Ectodermal cell (in vitro differentiated cells): ENCODE results near the gene HAND2.

Experiments
- H3K27ac ChIP-seq: 2 replicates; pipeline ENCODE4 v1.7.0; 2013; ENCODE audit warnings: mild to moderate bottlenecking, low read depth, low read length; ENCODE audit not compliant: insufficient read depth, poor library complexity, severe bottlenecking
- H3K27me3 ChIP-seq: 2 replicates; pipeline ENCODE4 v1.7.0; 2013; ENCODE audit warnings: mild to moderate bottlenecking, low read length; ENCODE audit not compliant: insufficient read depth, control insufficient read depth, poor library complexity, severe bottlenecking
- H3K36me3 ChIP-seq: one replicate; pipeline ENCODE4 v1.7.0; 2013; ENCODE audit warnings: low read length; ENCODE audit not compliant: control insufficient read depth, insufficient read depth
- H3K4me1 ChIP-seq: one replicate; pipeline ENCODE4 v1.7.0; 2013; ENCODE audit warnings: low read length; ENCODE audit not compliant: control insufficient read depth, insufficient read depth
- H3K4me3 ChIP-seq: 2 replicates; pipeline ENCODE4 v1.7.0; 2013; ENCODE audit warnings: low read depth, low read length, control low read depth; ENCODE audit not compliant: insufficient read depth
- H3K9me3 ChIP-seq: 2 replicates; pipeline ENCODE4 v1.7.0; 2013; ENCODE audit warnings: mild to moderate bottlenecking, low read length, moderate library complexity; ENCODE audit not compliant: control insufficient read depth
- WGBS, 2 experiments: methylation state at CpG; one replicate each; pipeline ENCODE4 v1.1.7; 2013; ENCODE audit warnings: missing lambda C conversion rate in 2 of 2; 5-methylcytosine and 5-hydroxymethylcytosine counted together

HAND2 gene

DNA sequence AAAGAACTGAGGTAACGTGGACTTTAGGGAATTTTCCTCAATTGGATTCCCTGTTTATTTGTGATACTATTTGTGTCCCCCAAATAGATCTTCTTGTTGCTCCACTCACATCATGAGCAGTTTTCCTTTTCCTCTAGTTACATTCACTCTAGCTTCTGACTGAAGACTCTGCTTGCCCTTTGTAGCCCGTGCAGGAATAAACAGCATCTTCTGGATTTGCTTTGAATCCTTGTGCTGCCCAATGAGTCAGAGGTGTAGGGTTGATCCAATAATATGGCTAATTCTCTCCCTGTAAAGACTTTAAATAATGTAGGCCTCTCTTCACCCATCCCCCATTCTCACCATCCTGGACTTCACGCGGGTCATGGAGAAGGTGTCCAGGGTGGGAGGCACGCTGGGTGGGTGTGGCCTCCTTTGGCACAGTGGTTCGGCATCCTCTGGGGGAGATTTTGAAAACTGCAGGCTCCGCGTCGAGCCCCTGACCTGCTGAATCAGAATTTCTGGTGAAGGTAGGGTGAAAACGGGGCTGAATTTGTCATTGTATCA is 9.0 kb downstream of the HAND2 start:
- 9 to 11% methylated on average over 10 of the region's 10 CpGs for whole genome bisulfite sequencing, 2 experiments
- no peak overlapping the region for H3K27ac ChIP-seq

DNA sequence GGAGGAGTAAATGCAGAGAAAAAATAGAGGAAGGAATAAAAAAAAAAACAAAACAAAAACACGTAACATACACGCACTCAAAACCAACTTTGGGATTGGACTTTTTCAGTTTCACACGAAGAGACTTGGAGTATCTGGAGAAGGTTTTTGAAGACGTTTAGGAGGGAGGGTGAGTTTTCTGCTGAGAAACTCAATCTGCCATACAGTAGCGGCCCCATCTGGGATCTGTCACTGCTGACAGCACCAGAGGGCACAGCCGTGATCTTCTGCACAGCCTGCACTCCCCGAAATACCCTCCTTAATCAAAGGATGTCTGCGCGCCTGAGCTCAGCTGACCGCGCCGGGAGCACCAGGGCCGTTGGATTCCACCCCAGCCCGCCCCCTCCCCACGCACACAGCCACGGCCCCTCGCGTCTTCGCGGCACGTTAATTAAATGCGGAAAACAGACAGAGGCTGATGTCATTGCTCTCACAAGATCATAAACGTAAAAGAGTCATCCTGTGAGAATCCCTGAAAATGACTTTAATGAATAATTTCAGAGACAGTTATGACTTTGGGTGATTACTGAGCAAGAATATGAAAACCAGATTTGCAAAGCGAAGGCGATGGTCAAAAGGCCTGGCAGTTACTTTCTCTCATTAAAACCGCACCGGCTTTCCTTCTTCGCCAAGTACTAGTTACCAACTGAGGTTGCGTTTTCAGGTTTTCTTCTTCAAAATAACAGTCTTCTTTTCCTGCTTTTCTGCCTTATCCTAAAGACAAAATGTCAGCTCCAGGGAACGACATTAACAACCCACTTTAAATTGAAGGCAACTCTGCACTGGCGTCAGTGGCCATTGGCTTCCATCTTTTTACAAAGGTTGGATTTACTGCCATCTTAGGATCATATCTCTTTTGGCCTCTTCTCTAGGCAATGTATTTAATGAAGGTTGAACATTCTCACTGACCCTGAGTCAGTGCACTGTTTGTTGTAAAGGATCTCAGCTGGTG is 10.6 kb downstream of the HAND2 start:
- no peak overlapping the region for H3K4me3 ChIP-seq
- H3K9me3 ChIP-seq = no peaks in the 10 kb centered on the region
- H3K36me3 ChIP-seq = no peaks in the 10 kb centered on the region

More for the DNA sequence above, 9.0 kb downstream of the HAND2 start:
- H3K4me3 ChIP-seq = no peak overlapping the region
- H3K27me3 ChIP-seq = peaks cover 100% of the 10 kb centered on the region
- H3K36me3 ChIP-seq = no peaks in the 10 kb centered on the region
- H3K9me3 ChIP-seq = no peaks in the 10 kb centered on the region
- H3K4me1 ChIP-seq = peaks cover 20% of the 10 kb centered on the region

DNA sequence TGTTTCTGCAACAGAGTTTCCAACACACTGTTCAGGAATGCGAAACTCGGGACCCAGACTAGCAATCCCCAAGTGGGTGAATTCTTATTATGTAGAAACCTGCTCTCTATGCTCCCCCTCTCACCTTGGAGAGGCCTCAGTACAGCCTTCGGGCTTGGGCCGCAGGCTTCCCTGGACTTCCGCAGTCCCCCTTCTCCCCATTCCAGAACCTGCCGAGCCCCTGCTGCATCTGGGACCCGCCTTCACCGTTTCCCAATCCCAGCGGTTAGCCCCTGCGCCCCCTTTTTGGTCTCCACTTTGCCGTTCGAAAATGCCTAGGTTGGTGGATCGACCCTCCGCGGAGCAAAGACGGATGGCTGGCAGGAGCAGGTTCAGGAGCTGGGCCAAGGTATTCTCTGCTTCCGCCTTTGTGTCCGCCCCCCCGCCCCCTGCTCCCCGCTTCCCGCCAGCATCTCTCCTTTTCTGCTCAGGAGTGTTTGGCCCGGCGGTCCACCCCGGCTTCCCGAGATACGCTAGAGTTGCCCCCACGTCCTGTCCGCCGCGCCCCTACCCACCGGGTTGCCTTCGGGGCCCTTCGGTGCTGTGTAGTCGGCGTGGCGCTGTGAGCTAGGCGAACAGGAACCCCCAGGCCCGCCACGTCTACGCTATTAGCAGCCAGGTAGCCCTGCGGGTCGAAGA is 11.5 kb downstream of the HAND2 start:
- H3K27me3 ChIP-seq = peaks cover 100% of the 10 kb centered on the region
- H3K27ac ChIP-seq = no peak overlapping the region
- peaks cover 20% of the 10 kb centered on the region for H3K4me1 ChIP-seq
- H3K36me3 ChIP-seq = no peaks in the 10 kb centered on the region
- H3K9me3 ChIP-seq = no peaks in the 10 kb centered on the region
- WGBS, 2 experiments = 1% methylated on average over 42 of the region's 42 CpGs
- no peak overlapping the region for H3K4me3 ChIP-seq

More for the DNA sequence above, 10.6 kb downstream of the HAND2 start:
- 5 to 6% methylated on average over 27 to 31 of the region's 31 CpGs for WGBS, 2 experiments
- Histone ChIP-seq H3K4me1 (peaks cover 20% of the 10 kb centered on the region), H3K27me3 (peaks cover 100% of the 10 kb centered on the region), H3K27ac (no peak overlapping the region)

DNA sequence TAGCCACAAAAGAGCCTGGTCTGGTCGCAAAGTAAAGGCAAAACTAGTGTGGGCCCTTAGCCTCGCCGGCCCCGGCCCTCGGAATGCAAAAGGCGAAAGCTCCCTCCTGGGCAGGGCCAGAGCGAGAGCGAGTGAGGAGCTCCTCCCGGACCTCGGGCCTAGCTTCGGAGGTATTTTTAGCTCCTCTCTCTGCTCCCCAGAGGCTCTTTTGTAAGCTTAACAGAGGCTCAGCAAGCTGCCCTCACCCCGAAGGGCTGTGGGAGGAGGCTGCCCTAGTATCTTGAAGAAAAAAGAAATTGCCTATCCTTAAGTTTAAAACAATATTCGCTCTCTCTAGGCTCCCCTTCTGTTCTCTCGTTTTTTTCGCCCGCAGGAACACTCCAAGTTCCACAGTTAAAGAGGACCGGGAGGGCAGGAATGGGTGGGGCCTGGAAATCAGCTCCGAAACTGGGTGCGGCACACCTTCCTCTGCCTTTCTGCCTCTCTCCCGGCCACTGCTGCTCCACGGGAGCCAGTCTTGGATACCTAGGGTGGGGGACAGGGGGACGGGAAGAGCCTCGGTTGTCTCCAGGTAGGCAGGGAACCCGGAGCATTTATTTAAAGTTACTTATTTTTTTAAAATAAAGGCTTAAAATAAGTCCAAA is 12.1 kb downstream of the HAND2 start:
- H3K27ac ChIP-seq = no peak overlapping the region
- H3K4me1 ChIP-seq = peaks cover 20% of the 10 kb centered on the region
- no peaks in the 10 kb centered on the region for H3K9me3 ChIP-seq
- H3K36me3 ChIP-seq = no peaks in the 10 kb centered on the region
- H3K4me3 ChIP-seq = no peak overlapping the region
- 1% methylated on average over 21 to 23 of the region's 24 CpGs for WGBS, 2 experiments
- H3K27me3 ChIP-seq = peaks cover 100% of the 10 kb centered on the region

DNA sequence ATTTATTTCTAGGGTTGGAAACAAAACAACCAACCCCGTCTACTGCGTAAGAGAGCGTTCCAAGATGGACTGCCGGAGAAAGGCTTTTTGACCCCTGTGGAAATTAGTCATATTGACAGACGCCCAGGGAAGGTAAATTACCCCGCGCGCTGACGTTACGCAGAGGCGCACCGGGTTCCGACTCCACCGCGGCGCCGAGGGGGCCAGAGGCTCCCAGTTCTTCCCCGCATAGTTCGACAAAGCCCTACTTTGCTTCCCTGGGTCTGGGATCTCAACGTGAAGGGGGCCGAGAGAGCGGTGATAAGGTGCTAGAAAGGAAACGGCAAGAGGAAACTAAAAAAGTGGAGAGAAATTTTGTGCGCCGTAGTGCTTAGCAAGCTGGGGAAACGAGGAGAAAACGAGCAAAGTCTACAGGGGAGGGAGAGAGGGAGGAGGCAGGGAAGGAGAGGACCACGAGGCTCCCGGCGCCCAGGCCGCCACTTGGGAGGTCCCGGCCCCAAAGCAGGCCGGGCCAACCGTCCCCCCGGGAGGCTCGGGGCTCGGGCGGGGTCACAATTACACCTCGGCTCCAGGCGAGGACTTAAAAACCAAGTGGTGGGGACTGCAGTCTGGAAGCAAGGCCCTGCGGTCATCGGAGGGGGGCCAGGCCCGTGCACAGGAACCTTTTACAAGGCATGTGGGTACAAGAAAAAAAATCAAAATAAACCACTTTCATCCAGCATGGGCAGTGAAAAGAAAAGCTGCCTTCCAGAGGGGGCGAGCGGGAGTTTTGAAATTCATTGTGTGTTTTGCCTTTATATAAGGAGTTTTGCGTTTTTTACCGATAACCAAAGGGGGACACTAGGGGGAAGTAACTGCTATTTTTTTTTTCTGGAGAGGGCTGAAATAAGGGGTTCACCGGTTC is 13.2 kb downstream of the HAND2 start:
- WGBS, 2 experiments = 1% methylated on average over 48 of the region's 48 CpGs
- Histone ChIP-seq H3K36me3 (no peaks in the 10 kb centered on the region), H3K27me3 (peaks cover 100% of the 10 kb centered on the region), H3K27ac (no peak overlapping the region), H3K4me1 (peaks cover 15% of the 10 kb centered on the region), H3K9me3 (no peaks in the 10 kb centered on the region), H3K4me3 (no peak overlapping the region)

DNA sequence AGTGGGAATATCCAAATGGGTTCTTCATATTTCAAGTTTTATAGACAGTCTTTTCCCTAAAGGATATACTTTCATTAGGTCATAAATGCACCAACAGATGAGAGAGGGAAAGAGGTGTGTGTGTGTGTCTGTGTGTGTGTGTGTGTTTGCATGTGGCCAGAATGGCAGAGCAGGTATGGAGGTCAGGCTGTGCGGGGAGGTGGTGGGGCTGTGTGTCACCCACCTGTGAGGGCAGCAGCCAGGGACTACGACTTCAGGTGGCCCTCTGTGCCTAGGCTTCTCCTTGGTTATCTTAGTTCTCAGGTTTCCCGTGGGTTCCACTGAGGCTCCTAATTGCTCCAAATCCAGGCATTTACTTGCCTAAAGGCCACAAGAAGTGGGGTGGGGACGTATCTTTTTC is 14.6 kb downstream of the HAND2 start:
- Histone ChIP-seq H3K36me3 (no peaks in the 10 kb centered on the region), H3K4me1 (peaks cover 10% of the 10 kb centered on the region), H3K27ac (no peak overlapping the region), H3K9me3 (no peaks in the 10 kb centered on the region), H3K4me3 (no peak overlapping the region), H3K27me3 (peaks cover 100% of the 10 kb centered on the region)
- 14 to 18% methylated on average over 4 of the region's 4 CpGs for WGBS, 2 experiments

DNA sequence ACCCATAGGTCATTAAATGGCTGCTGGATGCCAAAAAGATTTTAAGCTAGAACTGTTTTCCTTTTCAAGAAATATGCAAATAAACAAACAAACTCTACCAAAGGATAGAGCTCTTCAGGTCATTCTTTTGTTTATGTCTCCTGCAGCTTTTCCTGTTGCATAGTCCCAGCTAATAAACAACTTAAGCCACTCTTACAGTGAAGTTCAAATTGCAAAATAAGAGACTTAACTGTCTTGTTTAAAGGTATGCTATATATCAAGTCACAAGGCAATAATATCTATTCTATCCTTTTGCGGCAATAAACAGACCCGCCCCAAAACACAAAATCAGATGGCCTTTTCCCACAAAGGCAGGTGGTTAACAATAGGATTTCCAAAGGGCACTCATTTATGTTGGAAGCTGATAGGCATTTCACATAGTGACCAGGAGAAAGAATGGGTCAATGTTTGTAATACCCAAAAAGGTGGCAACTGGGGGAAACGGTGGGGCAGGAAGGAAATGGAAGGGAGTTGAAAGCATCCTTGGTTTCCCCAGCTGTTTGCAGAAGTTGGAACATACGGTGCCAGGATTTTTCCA is 15.3 kb downstream of the HAND2 start:
- Histone ChIP-seq H3K27me3 (peaks cover 100% of the 10 kb centered on the region), H3K4me1 (peaks cover 10% of the 10 kb centered on the region), H3K27ac (no peak overlapping the region), H3K36me3 (no peaks in the 10 kb centered on the region), H3K4me3 (no peak overlapping the region), H3K9me3 (no peaks in the 10 kb centered on the region)
- WGBS, 2 experiments = 9 to 23% methylated on average over 4 of the region's 4 CpGs

DNA sequence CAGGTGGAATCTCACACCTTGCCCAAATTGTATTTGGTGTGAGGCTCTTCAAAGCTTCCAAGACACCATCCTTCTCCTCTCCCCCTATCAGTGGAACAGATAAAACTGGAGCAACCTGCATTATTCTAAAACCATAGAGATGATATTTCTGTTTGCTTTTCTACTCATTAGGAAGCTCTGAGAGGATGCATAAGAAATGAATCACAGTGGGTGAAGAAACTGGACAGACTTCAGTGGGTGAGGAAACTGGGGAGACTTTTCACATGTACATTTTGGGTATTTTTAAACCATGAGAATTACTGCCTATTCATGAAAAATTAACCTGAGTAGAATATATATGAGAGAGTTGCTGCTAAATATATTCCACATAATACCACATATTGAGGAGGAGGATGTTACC is 16.4 kb downstream of the HAND2 start:
- Histone ChIP-seq H3K4me1 (peaks cover 10% of the 10 kb centered on the region), H3K27me3 (peaks cover 100% of the 10 kb centered on the region), H3K27ac (no peak overlapping the region), H3K4me3 (no peak overlapping the region), H3K36me3 (no peaks in the 10 kb centered on the region), H3K9me3 (no peaks in the 10 kb centered on the region)

DNA sequence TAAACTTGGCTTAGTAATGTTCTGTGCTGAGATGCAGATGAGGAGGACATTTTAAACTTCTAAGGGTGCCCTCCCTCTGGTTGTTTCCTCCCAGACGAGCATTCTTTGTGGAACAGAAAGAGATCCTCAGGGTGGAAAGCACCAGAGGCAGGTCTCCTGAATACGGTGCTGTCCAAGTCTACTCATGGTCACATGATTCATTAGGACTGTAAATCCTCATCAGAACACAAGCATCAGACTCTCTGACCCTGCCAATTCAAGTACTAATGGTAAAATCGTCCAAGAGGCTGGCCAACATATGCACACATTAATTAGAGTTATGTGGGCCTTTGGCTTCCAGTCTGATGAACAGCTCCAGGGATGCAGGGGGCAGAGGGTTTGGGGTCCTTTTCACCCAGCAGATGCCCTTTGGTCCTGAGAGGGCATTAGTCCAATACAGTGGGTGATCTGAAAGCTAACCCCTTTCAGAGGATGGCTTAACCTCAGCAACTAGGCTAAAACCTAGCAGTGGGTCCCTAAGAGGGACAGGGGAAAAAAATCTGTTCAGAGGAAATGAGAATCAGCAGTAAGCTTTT is 18.2 kb downstream of the HAND2 start:
- 16 to 21% methylated on average over 3 of the region's 3 CpGs for WGBS, 2 experiments
- Histone ChIP-seq H3K9me3 (no peaks in the 10 kb centered on the region), H3K4me1 (peaks cover 3% of the 10 kb centered on the region), H3K36me3 (no peaks in the 10 kb centered on the region), H3K27me3 (peaks cover 100% of the 10 kb centered on the region), H3K4me3 (no peak overlapping the region), H3K27ac (no peak overlapping the region)
